HepG2 (cell line): ENCODE results near the gene USP14. TPM values are rescaled to one million over a fixed set of nuclear protein-coding genes. Genes with fewer than 3 reads are reported as not detected.

Experiments used
- ATAC-seq: fragments of 200-7000 bp; cut with Tn5 transposase; 3 replicates; pipeline ENCODE4 v1.9.1; 2020; ENCODE audit warnings: mild to moderate bottlenecking, moderate library complexity
- BruUV-seq: library from RNA; stranded (reverse); fragments of 400-500 nt; replicated peaks from 2 replicates; lab custom pipeline; 2021; lab: Mats Ljungman, UMichigan
- CTCF ChIA-PET: fragments of 300-600 bp; formaldehyde crosslinking; extraction: SDS; loops from one replicate; lab custom pipeline; 2021; ENCODE audit warnings: low total read pairs, inconsistent platforms, low intra/inter-chr PET ratio; lab: Yijun Ruan, JAX
- POLR2A ChIA-PET: fragments of 350-600 bp; sonication (Branson Sonifier 250); formaldehyde crosslinking; loops from one replicate; lab custom pipeline; 2020; ENCODE audit warnings: antibody characterized with exemption, inconsistent platforms; lab: Yijun Ruan, JAX
- DNase-seq: peaks from one replicate; pipeline ENCODE4 v3.0.0-alpha.2; 2015; ENCODE audit warnings: low spot score
- FAIRE-seq: peaks from 3 replicates; lab custom pipeline; 2011; peaks lifted over from hg19 to GRCh38; lab: Jason Lieb, UNC
- H2AFZ ChIP-seq: one replicate; pipeline ENCODE4 v1.6.1; 2011; ENCODE audit warnings: low read length, inconsistent platforms
- H3K27ac ChIP-seq: fragments of 300-600 bp; 3 replicates; pipeline ENCODE4 v1.8.0; 2011; ENCODE audit warnings: mixed run types, mild to moderate bottlenecking, mixed read lengths, low read length, inconsistent platforms; ENCODE audit not compliant: insufficient read depth; ENCODE audit errors: extremely low read length
- H3K27me3 ChIP-seq, 2 experiments: fragments of 200-600 bp in 1 of 2; 2 replicates in 1 of 2; 3 replicates in 1 of 2; pipeline versions ENCODE4 v1.6.0 to v1.8.0; 2011; ENCODE audit warnings: low read length in 2 of 2, mild to moderate bottlenecking in 2 of 2, moderate library complexity in 2 of 2, inconsistent platforms in 1 of 2; ENCODE audit not compliant: insufficient read depth in 2 of 2, control insufficient read depth in 1 of 2
- H3K36me3 ChIP-seq, 2 experiments: fragments of 200-600 bp in 1 of 2; replicated peaks in 1 of 2; 2 replicates in 1 of 2; 3 replicates in 1 of 2; pipeline versions ENCODE4 v1.5.1 to v1.8.0; 2011; ENCODE audit warnings: low read length in 2 of 2, inconsistent platforms in 1 of 2; ENCODE audit not compliant: insufficient read depth in 2 of 2, control insufficient read depth in 1 of 2
- H3K4me1 ChIP-seq: 2 replicates; pipeline ENCODE4 v1.5.1; 2012; ENCODE audit warnings: low read length, inconsistent platforms; ENCODE audit not compliant: insufficient read depth
- H3K4me2 ChIP-seq: 2 replicates; pipeline ENCODE4 v1.6.0; 2011; ENCODE audit warnings: low read depth, low read length, inconsistent platforms
- H3K4me3 ChIP-seq, 3 experiments: fragments of 200-600 bp in 1 of 3; sonication (generic), shearing (Covaris generic) in 1 of 3; replicated peaks in 1 of 3; 2 replicates each; pipeline ENCODE4 v1.5.1; 2011 to 2016; ENCODE audit warnings: low read length in 3 of 3, inconsistent platforms in 2 of 3, low read depth in 2 of 3, mild to moderate bottlenecking in 2 of 3, control low read depth in 1 of 3, mixed read lengths in 1 of 3; ENCODE audit not compliant: insufficient read depth in 1 of 3
- H3K79me2 ChIP-seq: one replicate; pipeline ENCODE4 v1.6.1; 2011; ENCODE audit warnings: low read length, inconsistent platforms; ENCODE audit not compliant: insufficient read depth
- H3K9ac ChIP-seq: 2 replicates; pipeline ENCODE4 v1.6.0; 2011; ENCODE audit warnings: mild to moderate bottlenecking, low read depth, low read length, inconsistent platforms; ENCODE audit not compliant: insufficient read depth
- H3K9me3 ChIP-seq: 2 replicates; pipeline ENCODE4 v1.5.1; 2012; ENCODE audit warnings: mild to moderate bottlenecking, low read length
- H4K20me1 ChIP-seq: 2 replicates; pipeline ENCODE4 v1.6.0; 2011; ENCODE audit warnings: inconsistent platforms, mild to moderate bottlenecking, low read length, moderate library complexity; ENCODE audit not compliant: insufficient read depth
- CENPX ChIP-seq: sonication (generic); formaldehyde crosslinking; IDR thresholded peaks from 2 replicates; pipeline ENCODE4 v1.9.0; 2021; ENCODE audit warnings: mild to moderate bottlenecking, missing genetic modification reagents, moderate library complexity
- CREB1 ChIP-seq, 2 experiments: fragments of 450-650 bp in 1 of 2; IDR thresholded peaks; 2 replicates each; pipeline ENCODE4 v1.6.1; 2016 to 2017; ENCODE audit warnings: control low read depth in 1 of 2, mild to moderate bottlenecking in 1 of 2, missing compliant biosample characterization in 1 of 2, missing genetic modification characterization in 1 of 2
- FOXA1 ChIP-seq, 2 experiments: fragments of 450-650 bp in 1 of 2; sonication (generic) in 1 of 2; formaldehyde crosslinking in 1 of 2; IDR thresholded peaks; 2 replicates each; pipeline versions ENCODE4 v1.4.0 to v1.6.1; 2016 to 2020; ENCODE audit warnings: missing genetic modification reagents in 1 of 2
- FOXK2 ChIP-seq: fragments of 450-650 bp; IDR thresholded peaks from 2 replicates; pipeline ENCODE4 v1.6.1; 2016
- GATA4 ChIP-seq: sonication (generic); IDR thresholded peaks from 2 replicates; pipeline ENCODE4 v1.6.1; 2016; ENCODE audit warnings: antibody characterized with exemption, low read depth, borderline replicate concordance
- HHEX ChIP-seq: IDR thresholded peaks from 2 replicates; pipeline ENCODE4 v1.6.1; 2016; ENCODE audit warnings: control low read depth
- HMG20B ChIP-seq: conservative IDR thresholded peaks from 2 replicates; pipeline ENCODE4 v1.6.1; 2016; ENCODE audit warnings: missing genetic modification reagents, missing compliant biosample characterization
- MIER3 ChIP-seq: IDR thresholded peaks from 2 replicates; pipeline ENCODE4 v1.6.1; 2016; ENCODE audit warnings: missing compliant biosample characterization, borderline replicate concordance
- NCOA2 ChIP-seq: sonication (generic); formaldehyde crosslinking; IDR thresholded peaks from 2 replicates; pipeline ENCODE4 v1.8.0; 2022; ENCODE audit warnings: inconsistent platforms
- RERE ChIP-seq: IDR thresholded peaks from 2 replicates; pipeline ENCODE4 v1.6.1; 2016; ENCODE audit warnings: low read depth, missing genetic modification reagents, missing compliant biosample characterization
- RNF219 ChIP-seq: sonication (generic); formaldehyde crosslinking; IDR thresholded peaks from 2 replicates; pipeline ENCODE4 v1.5.0; 2020; ENCODE audit warnings: mild to moderate bottlenecking, missing genetic modification reagents
- SOX6 ChIP-seq, 2 experiments: fragments of 450-650 bp in 1 of 2; sonication (generic) in 1 of 2; formaldehyde crosslinking in 1 of 2; IDR thresholded peaks; 2 replicates each; pipeline versions ENCODE4 v1.4.0 to v1.6.1; 2017 to 2020; ENCODE audit warnings: antibody characterized with exemption in 1 of 2, mild to moderate bottlenecking in 1 of 2, missing genetic modification reagents in 1 of 2
- ZGPAT ChIP-seq: IDR thresholded peaks from 2 replicates; pipeline ENCODE4 v1.6.1; 2016; ENCODE audit warnings: mild to moderate bottlenecking
- ZMYM2 ChIP-seq: sonication (generic); formaldehyde crosslinking; IDR thresholded peaks from 2 replicates; pipeline ENCODE4 v1.8.0; 2022; ENCODE audit warnings: mild to moderate bottlenecking, missing genetic modification reagents
- ZNF225 ChIP-seq: sonication (generic); formaldehyde crosslinking; IDR thresholded peaks from 2 replicates; pipeline ENCODE4 v1.4.0; 2020; ENCODE audit warnings: mild to moderate bottlenecking, missing genetic modification reagents
- WGBS: methylation state at CpG from one replicate; pipeline ENCODE4 v1.1.6; 2017; ENCODE audit warnings: low lambda C conversion rate; 5-methylcytosine and 5-hydroxymethylcytosine counted together
- in situ Hi-C: cut with HindIII; loops from 2 replicates; pipeline ENCODE4 v1.10.0; 2017; ENCODE audit warnings: low pct_unique_long_range_greater_than_20kb; ENCODE audit not compliant: extremely low pct_ligation_motif_present
- intact Hi-C: fragments of 100-400 bp; cut with micrococcal nuclease; formaldehyde crosslinking; loops from one replicate; pipeline ENCODE4 v1.10.0; 2022; ENCODE audit not compliant: unreplicated experiment
- polyA plus RNA-seq, 8 experiments: library from polyadenylated mRNA; depleted of rRNA in 3 of 8; stranded (reverse) in 7 of 8; unstranded in 1 of 8; fragments of >200 nt; fragmentation: Illumina TruSeq in 4 of 8; extraction: Trizol in 4 of 8; gene quantifications; 2 replicates each; pipeline versions ENCODE4 v1.2.1 to v1.2.3, GENCODE V29; 2011 to 2016; ENCODE audit warnings: low read depth in 4 of 8, missing spikeins in 1 of 8, mixed read lengths in 1 of 8; ENCODE audit not compliant: insufficient read depth in 1 of 8
- total RNA-seq, 5 experiments: library from RNA; depleted of rRNA; stranded (reverse); fragments of >200 nt; fragmentation: Illumina TruSeq; extraction: Trizol; gene quantifications; 2 replicates each; pipeline ENCODE4 v1.2.3, GENCODE V29; 2016; ENCODE audit warnings: low read depth in 1 of 5

Gene USP14
- total and polyA plus RNA-seq, 2 of the 13 experiments (the other 11 are each of a cell fraction or from before 2014, with no cell fraction given), result 14.7 to 16.6 TPM

GRCh38 chr18:189254-189653, 30.9 kb downstream of the USP14 start:
- in situ Hi-C loops, result no loop called here
- DNase-seq (peak; percentile 60), FAIRE-seq (no peak), ATAC-seq (peak; percentile 60; the same call in 2 of the 3 replicates)
- POLR2A ChIA-PET, result interaction anchor here (0.6 kb wide), 1 partner anchor 79 kb away, joined by 3 read pairs; the partner anchor contains the start of gene THOC1
- Histone ChIP-seq H3K27me3 (no peaks in the 10 kb centered on the region), H3K36me3 (peaks cover 4 to 7% of the 10 kb centered on the region in 2 experiments; a peak in 4 of 5 replicates), H3K4me2 (no peak overlapping the region), H4K20me1 (peaks cover 25% of the 10 kb centered on the region), H3K27ac (no peak overlapping the region), H2AFZ (no peak overlapping the region), H3K79me2 (peaks cover 36% of the 10 kb centered on the region), H3K4me1 (peaks cover 31% of the 10 kb centered on the region), H3K9me3 (no peaks in the 10 kb centered on the region), H3K9ac (no peak overlapping the region), H3K4me3 (no peak overlapping the region)
- intact Hi-C loops, result no loop called here
- 82% methylated on average over 5 of the region's 5 CpGs for WGBS
- BruUV-seq, result no TSS peak
- CTCF ChIA-PET, result no interaction called here
- TF ChIP-seq CREB1 (IDR thresholded peaks at IDR 0.05), result no peak
- 0 out of 2 replicates have a peak, but pooled peaks have one; percentile 20 for TF ChIP-seq CREB1 (CRISPR knock-in tag; IDR thresholded peaks at IDR 0.05)
- no peak for TF ChIP-seq SOX6 (IDR thresholded peaks at IDR 0.05)
- peak; percentile 76 for TF ChIP-seq SOX6 (CRISPR knock-in tag; IDR thresholded peaks at IDR 0.05)
- no peak for TF ChIP-seq CENPX (CRISPR knock-in tag)
- TF ChIP-seq ZMYM2 (CRISPR knock-in tag), result no peak
- peak; percentile 45; the same call in 1 of the 2 replicates for TF ChIP-seq RERE
- TF ChIP-seq FOXK2, result peak; percentile 14; the same call in 1 of the 2 replicates
- TF ChIP-seq ZGPAT (CRISPR knock-in tag), result peak; percentile 43; the same call in 1 of the 2 replicates
- TF ChIP-seq FOXA1 (IDR thresholded peaks at IDR 0.05), result peak; percentile 86
- TF ChIP-seq FOXA1 (CRISPR knock-in tag; IDR thresholded peaks at IDR 0.05), result no peak
- TF ChIP-seq MIER3 (CRISPR knock-in tag), result peak; percentile 26; the same call in 1 of the 2 replicates
- TF ChIP-seq HHEX, result peak; percentile 77
- no peak for TF ChIP-seq ZNF225
- TF ChIP-seq HMG20B (CRISPR knock-in tag), result peak; percentile 55; the same call in 1 of the 2 replicates
- no peak for TF ChIP-seq RNF219 (CRISPR knock-in tag)
- peak; percentile 34; the same call in 1 of the 2 replicates for TF ChIP-seq GATA4
- TF ChIP-seq NCOA2 (CRISPR knock-in tag), result peak; percentile 52; the same call in 1 of the 2 replicates
